Cardiac fibroblast (primary cell): ENCODE data around the gene SLAMF7.

Source experiments
- DNase-seq, 2 donors: peaks; one replicate each; pipeline versions ENCODE4 v3.0.0 to v3.0.0-alpha.2; 2010; ENCODE audit warnings: low read depth in 2 of 2
- H3K4me3 ChIP-seq, 2 donors: replicated peaks in 1 of 2; 1 replicate in 1 of 2; 2 replicates in 1 of 2; pipeline ENCODE4 v1.5.1; 2011; ENCODE audit warnings: low read depth in 2 of 2, low read length in 2 of 2, mild to moderate bottlenecking in 2 of 2, moderate library complexity in 1 of 2
- CTCF ChIP-seq: IDR thresholded peaks from one replicate; pipeline ENCODE4 v1.5.1; 2011; ENCODE audit warnings: low read depth, mild to moderate bottlenecking, low read length, inconsistent platforms

Gene SLAMF7

GRCh38 chr1:160740133-160740688, 1.2 kb downstream of the SLAMF7 start:
- no peak overlapping the region for H3K4me3 ChIP-seq
- TF ChIP-seq CTCF: no peak
- DNase-seq: no peak

- no peak for TF ChIP-seq CTCF
- H3K4me3 ChIP-seq: no peak overlapping the region
- no peak for DNase-seq
Measured at GRCh38 chr1:160741092-160741501, 2.0 kb downstream of the SLAMF7 start.

GRCh38 chr1:160741612-160742348, 2.7 kb downstream of the SLAMF7 start:
- TF ChIP-seq CTCF: no peak
- H3K4me3 ChIP-seq: no peak overlapping the region
- no peak for DNase-seq

- H3K4me3 ChIP-seq: no peak overlapping the region
- no peak for TF ChIP-seq CTCF
- no peak for DNase-seq
Measured at GRCh38 chr1:160742428-160743127, 3.5 kb downstream of the SLAMF7 start.

- H3K4me3 ChIP-seq: no peak overlapping the region
- no peak for TF ChIP-seq CTCF
- no peak for DNase-seq
Measured at GRCh38 chr1:160743266-160743665, 4.2 kb downstream of the SLAMF7 start.

- no peak for DNase-seq
- no peak overlapping the region for H3K4me3 ChIP-seq
- TF ChIP-seq CTCF: no peak
Measured at GRCh38 chr1:160744199-160744851, 5.3 kb downstream of the SLAMF7 start.
